Heart left ventricle (tissue), 16 donors: ENCODE measurements around the gene APLP2. TPM values are rescaled to one million over a fixed set of nuclear protein-coding genes. Genes with fewer than 3 reads are reported as not detected.
A peak's percentile ranks its signal among the peaks of the same experiment; 100 is the strongest.

Source experiments
- ATAC-seq, 4 donors: fragments of 200-7000 bp; cut with Tn5 transposase; one replicate each; pipeline ENCODE4 v1.9.1; 2020 to 2022; ENCODE audit warnings: moderate library complexity in 4 of 4, mild to moderate bottlenecking in 3 of 4, moderate number of reproducible peaks in 1 of 4
- DNase-seq, 5 donors: peaks; one replicate each; pipeline ENCODE4 v3.0.0-alpha.2; 2020
- H3K27ac ChIP-seq, 12 donors: fragments of 200-600 bp; sonication (generic) in 4 of 12; one replicate each; pipeline versions ENCODE4 v1.5.0 to v1.8.0; 2016 to 2022; ENCODE audit warnings: mild to moderate bottlenecking in 2 of 12
- H3K27me3 ChIP-seq, 9 donors: fragments of 200-600 bp; sonication (generic) in 2 of 9; one replicate each; pipeline versions ENCODE4 v1.5.1 to v1.8.0; 2016 to 2022; ENCODE audit warnings: mild to moderate bottlenecking in 3 of 9
- H3K36me3 ChIP-seq, 9 donors: fragments of 200-600 bp; sonication (generic) in 2 of 9; one replicate each; pipeline versions ENCODE4 v1.5.0 to v1.8.0; 2018 to 2022; ENCODE audit warnings: mild to moderate bottlenecking in 2 of 9
- H3K4me1 ChIP-seq, 12 donors: fragments of 200-600 bp; sonication (generic) in 4 of 12; one replicate each; pipeline versions ENCODE4 v1.5.0 to v1.8.0; 2016 to 2022; ENCODE audit warnings: mild to moderate bottlenecking in 3 of 12
- H3K4me3 ChIP-seq, 12 donors: fragments of 200-600 bp; sonication (generic) in 4 of 12; one replicate each; pipeline versions ENCODE4 v1.5.0 to v1.8.0; 2017 to 2022; ENCODE audit warnings: mild to moderate bottlenecking in 9 of 12, moderate library complexity in 4 of 12
- H3K9me3 ChIP-seq, 12 donors: fragments of 200-600 bp; sonication (generic) in 4 of 12; one replicate each; pipeline versions ENCODE4 v1.5.0 to v1.8.0; 2016 to 2022; ENCODE audit warnings: mild to moderate bottlenecking in 1 of 12
- CTCF ChIP-seq, 12 donors: fragments of 200-600 bp; sonication (generic) in 4 of 12; IDR thresholded peaks; one replicate each; pipeline versions ENCODE4 v1.5.0 to v1.8.0; 2018 to 2022; ENCODE audit warnings: antibody characterized with exemption in 12 of 12, mild to moderate bottlenecking in 5 of 12
- POLR2A ChIP-seq, 2 donors: fragments of 450-650 bp; IDR thresholded peaks; one replicate each; pipeline ENCODE4 v1.6.1; 2017; ENCODE audit warnings: antibody characterized with exemption in 2 of 2, mild to moderate bottlenecking in 2 of 2, moderate library complexity in 2 of 2
- WGBS, 4 donors: extraction: QIAGEN DNeasy Blood & Tissue Kit in 2 of 4; methylation state at CpG; one replicate each; pipeline versions ENCODE4 v1.1.5 to v1.1.7; 2013 to 2018; 5-methylcytosine and 5-hydroxymethylcytosine counted together
- intact Hi-C, 10 donors: fragments of 100-400 bp; cut with DNase I; formaldehyde crosslinking; loops; one replicate each; pipeline versions ENCODE4 v1.11.1 to v1.14.2; 2022
- polyA plus RNA-seq, 2 donors: library from polyadenylated mRNA; stranded (reverse); fragments of 200-250 nt; gene quantifications; one replicate each; pipeline ENCODE4 v1.2.3, GENCODE V29; 2013
- total RNA-seq, 9 donors: library from RNA; depleted of rRNA in 2 of 9; stranded (reverse); fragments of >200 nt in 2 of 9; fragmentation: NEBNext Ultra II Directional in 3 of 9; extraction: Animal tissue kit (Norgen Biotek cat#: 25700) in 3 of 9; gene quantifications; one replicate each; pipeline versions ENCODE4 v1.1.0 to v1.2.4, GENCODE V29; 2016 to 2023
- donor health status: ischemic (EF 13 %, LVEDD 7.1; RV severe dilation, severe dysfunction).
- donor health status: healthy with polysubstance abuse.
- donor health status: DM: no; HTN: yes; CAD: no.
- donor health status: DM: no; HTN: no; CAD: no.
- donor health status: ischemic (EF 25% LVEDD 6.9; RV normal size, moderate dysfunction).
- donor health status: ischemic (EF 25% LVEDD 5.7; RV mildly dilated, moderate dysfunction).
- donor health status: healthy.
- donor health status: DM: yes; HTN: yes; CAD: no.
- donor health status: ischemic (EF 35%, LVEDD 5.7; RV mildly dilated, moderate dysfunction).
- donor health status: nonischemic (EF 11% LVEDD 7.7; RV severe dilation, severe dysfunction).
- donor health status: DM: yes; HTN: yes; CAD: no.
- donor health status: PGD.
- donor health status: ischemic (EF 29% LVEDD 5.4; RV normal size, mild dysfunction).
- donor health status: nonischemic (EF 23%, LVEDD 6.1; RV moderate dilation, normal function).

Gene APLP2
- total and polyA plus RNA-seq, 11 donors: 121 to 423 (median 325) TPM

- DNase-seq: no peak
- Histone ChIP-seq H3K27me3 (no peaks in the 10 kb centered on the region), H3K9me3 (no peaks in the 10 kb centered on the region), H3K27ac (no peak overlapping the region), H3K36me3 (peaks cover 0 to 52% (median 21%) of the 10 kb centered on the region in 9 donors), H3K4me3 (no peak overlapping the region), H3K4me1 (peaks cover 0 to 77% (median 31%) of the 10 kb centered on the region in 12 donors)
- no peak for TF ChIP-seq POLR2A (IDR thresholded peaks at IDR 0.05)
- TF ChIP-seq CTCF (IDR thresholded peaks at IDR 0.05): no peak
- ATAC-seq: no peak
- intact Hi-C loops: loop anchor here in 6 of 10 donors (5.0 to 10.0 kb wide), 4 partner anchors 45 to 115 kb away; partner anchors contain the start of genes PRDM10 (in 2 of the 6) and APLP2 (in 1 of the 6)
- 75 to 82% (median 77%) methylated on average over 5 of the region's 5 CpGs for WGBS, 4 donors
These were observed 50.4 kb downstream of the APLP2 start for GRCh38 chr11:130120045-130120444.

DNA sequence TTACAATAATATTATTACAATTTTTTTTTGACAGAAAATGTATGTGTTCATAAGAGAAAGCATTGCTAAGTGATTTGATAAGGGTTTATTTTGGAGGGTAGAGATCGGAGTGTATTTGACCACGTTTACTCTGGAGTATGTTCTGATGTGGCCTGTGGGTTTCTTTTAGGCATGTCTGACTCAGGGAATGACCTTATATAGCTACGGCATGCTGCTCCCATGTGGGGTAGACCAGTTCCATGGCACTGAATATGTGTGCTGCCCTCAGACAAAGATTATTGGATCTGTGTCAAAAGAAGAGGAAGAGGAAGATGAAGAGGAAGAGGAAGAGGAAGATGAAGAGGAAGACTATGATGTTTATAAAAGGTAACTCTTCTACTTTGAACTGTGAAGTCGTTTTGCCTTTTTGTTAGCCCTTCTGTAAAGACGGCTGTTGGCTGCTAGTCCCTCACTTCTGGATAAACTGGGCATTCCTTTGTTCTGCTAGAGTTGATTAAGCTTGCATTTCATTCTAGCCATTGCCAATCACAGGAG is 51.8 kb downstream of the APLP2 start:
- ATAC-seq (no peak), DNase-seq (no peak)
- H3K27me3 ChIP-seq: no peaks in the 10 kb centered on the region
- intact Hi-C loops: loop anchor here in 6 of 10 donors (5.0 to 10.0 kb wide), 4 partner anchors 47 to 117 kb away; partner anchors contain the start of genes PRDM10 (in 2 of the 6) and APLP2 (in 1 of the 6)
- peaks cover 0 to 64% (median 23%) of the 10 kb centered on the region in 9 donors for H3K36me3 ChIP-seq
- no peak overlapping the region for H3K4me3 ChIP-seq
- peak overlapping the region in 9 of 12 donors; percentile 14 to 63 (median 37) for H3K27ac ChIP-seq
- 60 to 69% (median 60%) methylated on average over 5 of the region's 5 CpGs for WGBS, 4 donors
- H3K9me3 ChIP-seq: no peaks in the 10 kb centered on the region
- peaks cover 0 to 86% (median 24%) of the 10 kb centered on the region in 12 donors for H3K4me1 ChIP-seq
- no peak for TF ChIP-seq CTCF (IDR thresholded peaks at IDR 0.05)
- no peak for TF ChIP-seq POLR2A (IDR thresholded peaks at IDR 0.05)

- H3K27ac ChIP-seq: peak overlapping the region in 8 of 12 donors; percentile 14 to 63 (median 37)
These were observed 52.5 kb downstream of the APLP2 start for GRCh38 chr11:130122141-130122575.

More at GRCh38 chr11:130122141-130122575, 52.5 kb downstream of the APLP2 start:
- H3K4me3 ChIP-seq: no peak overlapping the region
- WGBS, 4 donors: 56 to 65% (median 61%) methylated on average over 7 of the region's 7 CpGs
- H3K9me3 ChIP-seq: no peaks in the 10 kb centered on the region
- peaks cover 0 to 70% (median 30%) of the 10 kb centered on the region in 9 donors for H3K36me3 ChIP-seq
- DNase-seq (no peak), ATAC-seq (peak in 1 of 4 donors; percentile 63)
- peaks cover 0 to 92% (median 24%) of the 10 kb centered on the region in 12 donors for H3K4me1 ChIP-seq
- intact Hi-C loops: loop anchor here in 6 of 10 donors (5.0 to 10.0 kb wide), 4 partner anchors 47 to 117 kb away; partner anchors contain the start of genes PRDM10 (in 2 of the 6) and APLP2 (in 1 of the 6)
- no peaks in the 10 kb centered on the region for H3K27me3 ChIP-seq
- TF ChIP-seq CTCF (IDR thresholded peaks at IDR 0.05): no peak
